Activated CD4-positive, alpha-beta memory T cell treated with anti-CD3 and anti-CD28 coated beads for 36 hours (primary cell): ENCODE results near the gene BICDL1. TPM values are rescaled to one million over a fixed set of nuclear protein-coding genes. Genes with fewer than 3 reads are reported as not detected.
"Not testable (repeated sequence)": the region's sequence is repeated elsewhere in the genome, so short reads cannot be mapped to it uniquely, and the experiment has no call there.

Experiments
- CTCF ChIA-PET: fragments of 350-600 bp; sonication (Branson Sonifier 250); formaldehyde crosslinking; loops from one replicate; lab custom pipeline; 2021; ENCODE audit warnings: antibody characterized with exemption, inconsistent platforms; lab: Charles Lee
- POLR2A ChIA-PET: fragments of 350-600 bp; sonication (Branson Sonifier 250); formaldehyde crosslinking; loops from one replicate; lab custom pipeline; 2021; ENCODE audit warnings: antibody characterized with exemption; lab: Charles Lee
- DNase-seq: peaks from one replicate; pipeline ENCODE4 v3.0.0-alpha.2; 2020
- H3K27ac Mint-ChIP-seq: one replicate; pipeline ENCODE4 v1.8.0; 2021; ENCODE audit warnings: mixed read lengths
- H3K27me3 Mint-ChIP-seq: one replicate; pipeline ENCODE4 v1.8.0; 2021; ENCODE audit warnings: mixed read lengths
- H3K36me3 Mint-ChIP-seq: one replicate; pipeline ENCODE4 v1.8.0; 2021; ENCODE audit warnings: mixed read lengths
- H3K4me1 Mint-ChIP-seq: one replicate; pipeline ENCODE4 v1.8.0; 2021; ENCODE audit warnings: low read depth, mixed read lengths
- H3K4me3 Mint-ChIP-seq: one replicate; pipeline ENCODE4 v1.8.0; 2021; ENCODE audit warnings: mild to moderate bottlenecking, mixed read lengths
- H3K9me3 Mint-ChIP-seq: one replicate; pipeline ENCODE4 v1.8.0; 2021; ENCODE audit warnings: mixed read lengths
- intact Hi-C: fragments of 100-400 bp; cut with micrococcal nuclease; formaldehyde crosslinking; loops from one replicate; pipeline ENCODE4 v1.15.1; 2023
- total RNA-seq, 2 experiments: library from RNA; stranded (reverse); gene quantifications; one replicate each; pipeline ENCODE4 v1.2.3, GENCODE V29; 2021

Gene BICDL1
- total RNA-seq, 2 experiments from 2014 or later, result 143 to 155 TPM

DNA sequence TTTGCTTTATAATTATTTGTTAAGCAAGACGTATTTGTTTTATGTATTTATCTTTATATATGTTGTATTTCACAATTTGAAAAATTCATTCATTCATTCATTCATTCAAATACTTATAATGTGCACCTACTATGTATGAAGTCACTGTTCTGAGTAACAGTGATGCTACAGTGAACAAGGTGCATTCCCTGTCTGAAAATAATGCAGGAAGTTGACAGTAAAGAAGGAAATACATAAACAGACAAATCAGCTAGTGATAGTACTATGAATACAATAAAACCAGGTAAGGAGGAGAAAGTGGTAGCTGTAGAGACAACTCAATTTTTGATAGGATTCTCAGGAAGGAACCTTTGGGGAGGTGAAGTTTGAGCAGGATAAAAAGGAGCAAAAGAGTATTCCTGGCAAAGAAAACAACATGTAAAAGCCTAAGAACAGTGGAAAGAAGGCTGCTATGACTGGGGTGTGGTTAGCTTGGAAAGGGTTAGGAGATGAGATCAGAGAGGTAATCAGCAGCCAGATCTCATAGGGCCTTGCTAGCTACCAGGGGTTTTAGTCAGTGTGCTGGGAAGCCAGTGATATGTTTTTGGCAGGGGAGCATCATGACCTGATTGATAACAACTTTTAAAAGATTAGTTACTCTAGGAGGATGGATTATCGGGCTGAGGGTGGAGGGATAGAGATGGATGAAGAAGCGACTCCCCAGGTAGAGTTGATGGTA lies 17.4 kb downstream of the BICDL1 start:
- Mint-ChIP-seq H3K4me1 (peaks cover 70% of the 10 kb centered on the region), H3K9me3 (no peaks in the 10 kb centered on the region), H3K4me3 (peak overlapping the region; percentile 53), H3K27ac (peak overlapping the region; percentile 96), H3K36me3 (peaks cover 66% of the 10 kb centered on the region), H3K27me3 (no peaks in the 10 kb centered on the region)
- peak; percentile 71 for DNase-seq
- intact Hi-C loops, result loop anchor here (1.0 kb wide), 2 partner anchors 13 to 26 kb away; no protein-coding TSS in a partner anchor
- POLR2A ChIA-PET, result interaction anchor here (1.0 to 11.0 kb wide), 9 partner anchors 9 to 285 kb away, joined by 3 to 209 read pairs (median 14); partner anchors contain the start of genes BICDL1, RAB35, RNU4-1 and RNU4-2
- CTCF ChIA-PET, result interaction anchor here (1.4 to 3.3 kb wide), 5 partner anchors 9 to 115 kb away, joined by 3 to 24 read pairs (median 9); partner anchors contain the start of gene BICDL1

DNA sequence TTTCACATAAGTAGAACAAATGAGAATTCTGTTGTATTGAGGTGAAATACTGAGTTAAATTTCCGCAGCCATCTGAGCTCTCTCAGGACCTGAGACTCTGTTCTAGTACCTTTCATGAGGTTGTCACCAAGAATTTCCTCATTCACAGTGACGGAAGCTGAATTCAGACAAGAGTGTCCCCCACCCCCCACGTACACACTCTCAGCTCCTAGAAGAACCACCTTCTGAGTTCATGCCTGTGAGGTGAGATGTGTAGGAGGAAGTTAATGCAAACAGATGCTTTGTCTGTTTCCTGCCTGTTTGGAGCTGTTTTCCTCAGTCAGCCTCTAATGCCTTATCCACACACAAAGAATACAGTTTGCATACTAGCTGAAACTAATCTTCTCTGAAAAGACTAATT lies 18.2 kb downstream of the BICDL1 start:
- peak; percentile 85 for DNase-seq
- ChIA-PET CTCF (interaction anchor here (1.4 to 3.3 kb wide), 5 partner anchors 8 to 114 kb away, joined by 3 to 24 read pairs (median 9); partner anchors contain the start of gene BICDL1), POLR2A (interaction anchor here (0.6 to 11.0 kb wide), 14 partner anchors 8 to 285 kb away, joined by 3 to 209 read pairs (median 12); partner anchors contain the start of genes BICDL1, RAB35, RNU4-1 and RNU4-2)
- no peaks in the 10 kb centered on the region for H3K27me3 Mint-ChIP-seq
- peaks cover 72% of the 10 kb centered on the region for H3K4me1 Mint-ChIP-seq
- H3K4me3 Mint-ChIP-seq, result peak overlapping the region; percentile 53
- H3K9me3 Mint-ChIP-seq, result no peaks in the 10 kb centered on the region
- peaks cover 61% of the 10 kb centered on the region for H3K36me3 Mint-ChIP-seq
- H3K27ac Mint-ChIP-seq, result peak overlapping the region; percentile 96
- intact Hi-C loops, result loop anchor here (1.0 kb wide), 1 partner anchor 8 kb away; no protein-coding TSS in a partner anchor

DNA sequence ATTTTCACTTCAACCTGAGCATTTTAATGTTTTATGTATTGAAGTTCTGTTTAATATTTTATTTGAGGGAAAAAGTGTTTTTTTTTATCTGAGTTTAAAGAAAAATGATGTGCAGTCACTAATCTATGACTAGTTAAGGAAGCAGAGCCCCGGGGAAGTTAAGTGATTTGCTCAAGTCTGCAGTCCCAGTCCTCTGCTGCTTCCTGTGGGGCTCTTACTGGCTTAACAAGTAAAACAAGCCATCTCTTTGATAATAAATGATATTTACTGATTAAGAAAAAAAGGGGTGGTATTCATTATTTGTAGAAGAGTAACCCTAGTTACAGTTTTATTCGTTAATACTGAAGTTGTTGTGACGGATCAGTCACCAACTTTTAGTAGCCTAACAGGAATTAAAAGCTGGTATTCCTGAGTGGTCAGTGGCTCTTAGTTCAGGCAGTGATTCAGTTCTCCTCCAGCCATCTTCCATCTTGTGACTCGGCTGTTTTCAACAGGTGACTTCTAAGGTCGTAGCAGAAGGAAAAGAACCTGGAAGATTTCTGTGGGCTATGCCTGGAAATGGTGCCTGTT lies 21.7 kb downstream of the BICDL1 start:
- peak; percentile 56 for DNase-seq
- peak overlapping the region; percentile 33 for H3K4me3 Mint-ChIP-seq
- ChIA-PET CTCF (interaction anchor here (1.3 to 1.5 kb wide), 2 partner anchors 21 to 76 kb away, joined by 3 to 6 read pairs; no protein-coding TSS in a partner anchor), POLR2A (interaction anchor here (1.3 to 11.0 kb wide), 5 partner anchors 10 to 109 kb away, joined by 3 to 209 read pairs (median 7); partner anchors contain the start of genes BICDL1 and RAB35)
- H3K9me3 Mint-ChIP-seq, result no peaks in the 10 kb centered on the region
- H3K27ac Mint-ChIP-seq, result peak overlapping the region; percentile 96
- H3K4me1 Mint-ChIP-seq, result peaks cover 91% of the 10 kb centered on the region
- peaks cover 55% of the 10 kb centered on the region for H3K36me3 Mint-ChIP-seq
- intact Hi-C loops, result no loop called here
- H3K27me3 Mint-ChIP-seq, result peaks cover 2% of the 10 kb centered on the region

DNA sequence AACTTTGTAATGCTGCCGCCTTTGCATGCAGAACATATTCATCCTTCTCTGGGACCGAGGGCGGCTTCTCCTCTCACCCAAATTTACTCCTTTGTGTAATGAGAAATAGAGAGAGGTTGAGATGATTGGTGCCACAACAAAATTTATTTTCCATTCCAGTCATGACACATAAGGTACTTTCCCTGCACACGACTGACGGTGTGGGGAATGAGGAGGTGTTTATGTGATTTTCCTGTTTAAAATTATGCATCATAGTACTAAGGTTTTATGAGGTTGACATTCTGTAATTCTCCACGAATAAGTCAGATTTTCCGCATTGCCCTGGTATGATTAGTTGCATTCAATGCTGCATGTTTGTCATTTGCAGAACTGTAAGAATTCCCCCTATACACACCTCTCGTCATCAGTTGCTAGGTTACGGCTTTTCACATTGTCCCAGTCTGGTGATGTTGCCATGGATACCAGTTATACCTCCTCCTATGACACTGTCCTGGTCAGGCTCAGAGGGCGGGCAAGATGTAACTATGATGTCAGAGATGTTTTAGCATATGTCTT lies 23.1 kb downstream of the BICDL1 start:
- POLR2A ChIA-PET, result interaction anchor here (1.4 to 11.0 kb wide), 4 partner anchors 20 to 107 kb away, joined by 5 to 209 read pairs (median 8); partner anchors contain the start of genes BICDL1 and RAB35
- intact Hi-C loops, result loop anchor here (1.0 to 2.0 kb wide), 7 partner anchors 23 to 241 kb away; partner anchors contain the start of genes BICDL1 and RPLP0

DNA sequence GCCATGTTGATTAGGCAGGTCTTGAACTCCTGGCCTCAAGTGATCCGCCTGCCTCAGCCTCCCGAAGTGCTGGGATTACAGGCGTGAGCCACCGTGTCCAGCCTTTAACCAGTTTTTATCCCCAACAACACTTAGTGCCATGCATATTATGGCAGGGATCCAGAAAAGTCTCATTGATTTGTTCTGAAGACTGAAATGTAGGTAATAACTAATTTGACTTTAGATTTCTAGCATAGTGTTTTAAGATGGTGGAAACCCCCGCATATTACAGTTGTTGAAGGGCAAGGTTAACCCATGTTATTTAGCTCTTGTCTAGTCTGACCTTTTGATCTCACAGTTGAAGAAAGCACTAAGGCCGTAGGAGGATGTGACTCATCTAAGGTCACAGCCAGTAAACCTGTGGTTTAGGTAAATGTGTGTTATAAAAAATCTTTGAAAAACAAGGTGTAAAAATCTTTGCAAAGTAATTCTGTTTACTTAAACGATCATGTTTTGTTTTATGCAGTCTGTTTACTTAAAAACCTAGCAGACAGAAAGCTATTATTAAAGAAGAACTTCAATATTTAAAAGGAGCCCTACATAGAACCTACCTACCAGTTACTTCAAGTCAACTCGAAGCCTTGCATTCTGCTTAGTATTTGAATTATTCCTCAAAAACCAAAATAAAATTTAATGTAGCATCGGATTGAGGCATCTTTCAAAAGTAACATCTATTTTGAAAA lies 24.8 kb downstream of the BICDL1 start:
- POLR2A ChIA-PET, result interaction anchor here (0.7 to 11.0 kb wide), 8 partner anchors 22 to 276 kb away, joined by 3 to 209 read pairs (median 10); partner anchors contain the start of genes BICDL1, GCN1, RAB35 and RPLP0
- Mint-ChIP-seq H3K27me3 (peaks cover 2% of the 10 kb centered on the region), H3K27ac (peak overlapping the region; percentile 96), H3K4me3 (peak overlapping the region; percentile 49), H3K4me1 (peaks cover 87% of the 10 kb centered on the region), H3K36me3 (peaks cover 52% of the 10 kb centered on the region), H3K9me3 (no peaks in the 10 kb centered on the region)
- intact Hi-C loops, result loop anchor here (2.0 kb wide), 2 partner anchors 239 to 279 kb away; partner anchors contain the start of gene RNU4-1
- peak; percentile 67 for DNase-seq
- CTCF ChIA-PET, result interaction anchor here (1.0 to 2.2 kb wide), 3 partner anchors 24 to 187 kb away, joined by 3 to 11 read pairs (median 4); no protein-coding TSS in a partner anchor

More for the DNA sequence above, 23.1 kb downstream of the BICDL1 start:
- CTCF ChIA-PET, result interaction anchor here (1.3 to 1.5 kb wide), 2 partner anchors 22 to 75 kb away, joined by 3 to 6 read pairs; no protein-coding TSS in a partner anchor
- no peaks in the 10 kb centered on the region for H3K9me3 Mint-ChIP-seq
- H3K36me3 Mint-ChIP-seq, result peaks cover 56% of the 10 kb centered on the region
- peaks cover 2% of the 10 kb centered on the region for H3K27me3 Mint-ChIP-seq
- peak overlapping the region; percentile 70 for H3K4me3 Mint-ChIP-seq
- DNase-seq, result peak; percentile 88
- H3K27ac Mint-ChIP-seq, result peak overlapping the region; percentile 96
- H3K4me1 Mint-ChIP-seq, result peaks cover 88% of the 10 kb centered on the region

DNA sequence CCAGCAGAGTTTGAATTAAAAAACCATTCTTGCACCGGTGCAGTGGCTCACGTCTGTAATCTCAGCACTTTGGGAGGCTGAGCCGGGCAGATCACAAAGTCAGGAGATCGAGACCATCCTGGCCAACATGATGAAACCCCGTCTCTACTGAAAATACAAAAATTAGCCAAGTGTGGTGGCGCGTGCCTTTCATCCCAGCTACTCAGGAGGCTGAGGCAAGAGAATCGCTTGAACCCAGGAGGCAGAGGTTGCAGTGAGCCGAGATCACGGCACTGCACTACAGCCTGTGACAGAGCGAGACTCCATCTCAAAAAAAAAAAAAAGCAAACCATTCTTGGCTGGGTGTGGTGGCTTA lies 25.3 kb downstream of the BICDL1 start:
- intact Hi-C loops, result loop anchor here (2.0 kb wide), 1 partner anchor 278 kb away; the partner anchor contains the start of gene RNU4-1
- H3K4me1 Mint-ChIP-seq, result peaks cover 86% of the 10 kb centered on the region
- H3K27me3 Mint-ChIP-seq, H3K9me3 Mint-ChIP-seq: not testable (repeated sequence)
- H3K4me3 Mint-ChIP-seq, result peak overlapping the region; percentile 49
- H3K27ac Mint-ChIP-seq, result peak overlapping the region; percentile 96
- peaks cover 51% of the 10 kb centered on the region for H3K36me3 Mint-ChIP-seq
- DNase-seq, result peak; percentile 38
- ChIA-PET CTCF (interaction anchor here (1.0 to 2.2 kb wide), 3 partner anchors 24 to 73 kb away, joined by 4 to 11 read pairs (median 5); partner anchors contain the start of gene BICDL1), POLR2A (interaction anchor here (0.7 to 11.0 kb wide), 13 partner anchors 7 to 277 kb away, joined by 3 to 209 read pairs (median 10); partner anchors contain the start of genes BICDL1, GCN1, RAB35 and RNU4-2)

DNA sequence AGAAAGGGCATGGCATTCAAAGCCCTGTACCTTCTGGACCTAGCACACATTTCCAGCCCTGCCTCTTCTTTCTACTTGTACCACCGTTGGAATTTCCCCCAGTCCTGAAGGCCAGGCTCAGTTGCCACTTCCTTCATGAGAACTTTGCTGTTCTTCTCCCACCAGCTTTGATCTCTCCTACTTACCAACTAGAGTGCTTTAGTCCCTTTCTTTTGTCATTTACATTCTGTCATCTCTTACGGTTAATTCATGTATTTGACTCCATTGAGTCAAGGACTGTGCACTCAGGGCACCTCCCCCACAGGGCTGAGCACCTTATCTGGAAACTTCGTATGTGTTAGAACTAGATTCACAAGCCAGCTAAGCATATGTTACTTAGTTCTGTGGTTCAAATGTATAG lies 26.3 kb downstream of the BICDL1 start:
- ChIA-PET POLR2A (interaction anchor here (1.0 to 11.0 kb wide), 11 partner anchors 8 to 276 kb away, joined by 3 to 209 read pairs (median 10); partner anchors contain the start of genes BICDL1, RAB35, RNU4-2 and RPLP0), CTCF (interaction anchor here (1.0 to 2.2 kb wide), 3 partner anchors 8 to 72 kb away, joined by 5 to 11 read pairs (median 7); partner anchors contain the start of gene BICDL1)
- peaks cover 86% of the 10 kb centered on the region for H3K4me1 Mint-ChIP-seq
- peak overlapping the region; percentile 50 for H3K4me3 Mint-ChIP-seq
- H3K9me3 Mint-ChIP-seq, result no peaks in the 10 kb centered on the region
- peak overlapping the region; percentile 96 for H3K27ac Mint-ChIP-seq
- DNase-seq, result peak; percentile 89
- intact Hi-C loops, result loop anchor here (1.0 to 5.0 kb wide), 3 partner anchors 8 to 343 kb away; partner anchors contain the start of gene RNU4-1
- peaks cover 2% of the 10 kb centered on the region for H3K27me3 Mint-ChIP-seq
- H3K36me3 Mint-ChIP-seq, result peaks cover 49% of the 10 kb centered on the region

DNA sequence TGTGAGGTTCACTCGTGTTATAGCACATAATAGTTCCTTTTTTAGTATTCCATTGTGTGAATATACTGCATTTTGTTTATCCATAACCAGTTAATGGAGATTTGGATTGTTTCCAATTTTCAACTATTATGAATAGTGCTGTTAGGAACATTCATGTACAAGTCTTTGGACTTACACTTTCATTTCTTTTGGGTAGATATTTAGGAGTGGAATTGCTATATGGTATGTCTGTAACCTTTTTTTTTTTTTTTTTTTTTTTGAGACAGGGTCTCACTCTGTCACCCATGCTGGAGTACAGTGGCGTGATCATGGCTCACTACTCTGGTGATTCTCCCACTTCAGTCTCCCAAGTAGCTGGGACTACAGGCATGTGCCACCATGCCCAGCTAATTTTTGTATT lies 27.2 kb downstream of the BICDL1 start:
- CTCF ChIA-PET, H3K27me3 Mint-ChIP-seq, DNase-seq, H3K9me3 Mint-ChIP-seq: not testable (repeated sequence)
- peak overlapping the region; percentile 42 for H3K4me3 Mint-ChIP-seq
- H3K27ac Mint-ChIP-seq, result peak overlapping the region; percentile 96
- POLR2A ChIA-PET, result interaction anchor here (0.8 kb wide), 2 partner anchors 9 to 185 kb away, joined by 3 to 4 read pairs; partner anchors contain the start of gene RPLP0
- H3K4me1 Mint-ChIP-seq, result peaks cover 81% of the 10 kb centered on the region
- intact Hi-C loops, result loop anchor here (5.0 kb wide), 1 partner anchor 344 kb away; no protein-coding TSS in a partner anchor
- peaks cover 51% of the 10 kb centered on the region for H3K36me3 Mint-ChIP-seq

DNA sequence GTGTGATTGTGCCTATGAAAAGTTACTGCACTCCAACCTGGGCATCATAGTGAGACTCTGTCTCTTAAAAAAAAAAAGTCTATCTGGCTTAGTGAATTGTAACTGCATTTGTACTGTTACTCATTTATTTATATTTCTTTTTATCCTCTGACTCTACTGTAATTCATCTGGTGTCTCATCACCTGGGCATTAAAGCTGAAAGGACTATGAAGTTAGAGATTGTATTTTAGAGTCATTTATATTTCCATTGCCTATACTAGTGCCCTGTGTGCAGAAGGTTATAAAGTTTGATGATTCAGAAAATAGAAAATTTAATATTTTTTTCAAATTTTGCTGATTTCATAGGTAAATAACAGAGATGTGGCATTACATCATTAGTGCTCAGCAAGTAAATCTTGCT lies 30.2 kb downstream of the BICDL1 start:
- ChIA-PET POLR2A (interaction anchor here (0.7 kb wide), 1 partner anchor 10 kb away, joined by 3 read pairs; no protein-coding TSS in a partner anchor), CTCF (no interaction called here)
- H3K9me3 Mint-ChIP-seq, result peaks cover 5% of the 10 kb centered on the region
- H3K36me3 Mint-ChIP-seq, result peaks cover 61% of the 10 kb centered on the region
- intact Hi-C loops, result loop anchor here (5.0 kb wide), 1 partner anchor 347 kb away; no protein-coding TSS in a partner anchor
- no peak overlapping the region for H3K4me3 Mint-ChIP-seq
- H3K27ac Mint-ChIP-seq, result peak overlapping the region; percentile 78
- H3K27me3 Mint-ChIP-seq, result no peaks in the 10 kb centered on the region
- DNase-seq, result no peak
- peaks cover 57% of the 10 kb centered on the region for H3K4me1 Mint-ChIP-seq

DNA sequence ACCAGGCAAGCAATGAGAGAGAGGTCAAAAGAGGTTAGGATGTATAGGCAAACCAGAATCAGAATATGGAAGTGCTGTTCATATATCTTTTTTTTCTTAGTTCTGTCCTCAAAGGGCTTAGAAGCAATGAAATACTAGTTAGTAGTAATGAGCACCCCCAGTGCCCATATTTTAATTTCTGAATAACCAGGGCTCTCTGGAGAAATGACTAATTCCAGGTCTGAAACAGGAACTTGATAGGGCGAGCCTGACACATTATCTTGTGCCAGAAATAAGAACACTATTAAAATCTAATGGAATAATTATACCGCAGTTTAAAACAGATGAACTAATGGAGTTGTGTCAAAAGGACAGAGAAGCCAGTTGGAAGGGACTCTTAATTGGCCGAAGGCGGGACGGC lies 30.9 kb downstream of the BICDL1 start:
- intact Hi-C loops, result loop anchor here (5.0 kb wide), 1 partner anchor 348 kb away; no protein-coding TSS in a partner anchor
- no peak for DNase-seq
- Mint-ChIP-seq H3K36me3 (peaks cover 63% of the 10 kb centered on the region), H3K4me1 (peaks cover 49% of the 10 kb centered on the region), H3K27me3 (no peaks in the 10 kb centered on the region), H3K4me3 (no peak overlapping the region), H3K9me3 (peaks cover 10% of the 10 kb centered on the region), H3K27ac (peak overlapping the region; percentile 70)
- ChIA-PET POLR2A (no interaction called here), CTCF (interaction anchor here (0.6 to 0.7 kb wide), 2 partner anchors 38 to 181 kb away, joined by 3 to 4 read pairs; no protein-coding TSS in a partner anchor)
